ENCODE data around the gene LCE2B.

DNA sequence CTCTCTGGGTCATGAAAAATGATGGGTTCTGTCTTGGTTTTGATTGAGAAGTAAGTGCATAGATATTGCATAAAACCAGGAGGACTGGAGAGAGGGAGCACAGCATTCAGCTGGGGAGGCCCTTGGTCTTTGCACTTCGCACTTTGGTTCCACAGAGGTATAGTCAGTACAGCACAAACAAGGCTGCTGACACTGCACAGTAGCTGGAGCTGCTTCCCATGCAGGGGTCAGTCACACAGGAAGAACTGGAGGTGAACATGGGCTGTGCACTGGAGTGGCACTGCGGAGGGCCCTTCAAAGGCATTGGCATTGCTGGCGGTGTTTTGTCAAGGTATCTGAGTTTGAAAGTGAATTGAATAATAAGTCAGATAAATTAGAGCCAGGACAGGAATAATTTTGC, 27.3 kb upstream of the LCE2B start:
- TF ChIP-seq POLR2A (IDR thresholded peaks at IDR 0.05) (no peak), EP300 (IDR thresholded peaks at IDR 0.05) (no peak)
- TF ChIP-seq, protein P1, sequence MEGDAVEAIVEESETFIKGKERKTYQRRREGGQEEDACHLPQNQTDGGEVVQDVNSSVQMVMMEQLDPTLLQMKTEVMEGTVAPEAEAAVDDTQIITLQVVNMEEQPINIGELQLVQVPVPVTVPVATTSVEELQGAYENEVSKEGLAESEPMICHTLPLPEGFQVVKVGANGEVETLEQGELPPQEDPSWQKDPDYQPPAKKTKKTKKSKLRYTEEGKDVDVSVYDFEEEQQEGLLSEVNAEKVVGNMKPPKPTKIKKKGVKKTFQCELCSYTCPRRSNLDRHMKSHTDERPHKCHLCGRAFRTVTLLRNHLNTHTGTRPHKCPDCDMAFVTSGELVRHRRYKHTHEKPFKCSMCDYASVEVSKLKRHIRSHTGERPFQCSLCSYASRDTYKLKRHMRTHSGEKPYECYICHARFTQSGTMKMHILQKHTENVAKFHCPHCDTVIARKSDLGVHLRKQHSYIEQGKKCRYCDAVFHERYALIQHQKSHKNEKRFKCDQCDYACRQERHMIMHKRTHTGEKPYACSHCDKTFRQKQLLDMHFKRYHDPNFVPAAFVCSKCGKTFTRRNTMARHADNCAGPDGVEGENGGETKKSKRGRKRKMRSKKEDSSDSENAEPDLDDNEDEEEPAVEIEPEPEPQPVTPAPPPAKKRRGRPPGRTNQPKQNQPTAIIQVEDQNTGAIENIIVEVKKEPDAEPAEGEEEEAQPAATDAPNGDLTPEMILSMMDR (IDR thresholded peaks at IDR 0.05): no peak
